Ishikawa (cell line): ENCODE data around the gene STPG1.

ENCODE experiments used
- CEBPB ChIP-seq: IDR thresholded peaks from 2 replicates; pipeline ENCODE4 v1.6.1; 2012
- CREB1 ChIP-seq: IDR thresholded peaks from 2 replicates; pipeline ENCODE4 v1.6.1; 2012; ENCODE audit warnings: low read depth
- EGR1 ChIP-seq: IDR thresholded peaks from 2 replicates; pipeline ENCODE4 v1.6.1; 2012
- EP300 ChIP-seq: IDR thresholded peaks from 2 replicates; pipeline ENCODE4 v1.6.1; 2012; ENCODE audit warnings: borderline replicate concordance
- FOXM1 ChIP-seq: IDR thresholded peaks from 2 replicates; pipeline ENCODE4 v1.6.1; 2012; ENCODE audit warnings: low read depth, borderline replicate concordance
- NFIC ChIP-seq: IDR thresholded peaks from 2 replicates; pipeline ENCODE4 v1.6.1; 2012
- RAD21 ChIP-seq: IDR thresholded peaks from 2 replicates; pipeline ENCODE4 v1.6.1; 2012; ENCODE audit warnings: low read depth
- TAF1 ChIP-seq: IDR thresholded peaks from 2 replicates; pipeline ENCODE4 v1.6.1; 2012; ENCODE audit warnings: low read depth, mild to moderate bottlenecking
- TCF12 ChIP-seq: IDR thresholded peaks from 2 replicates; pipeline ENCODE4 v1.6.1; 2012; ENCODE audit warnings: low read depth
- TEAD4 ChIP-seq: IDR thresholded peaks from 2 replicates; pipeline ENCODE4 v1.6.1; 2012
- YY1 ChIP-seq: IDR thresholded peaks from 2 replicates; pipeline ENCODE4 v1.6.1; 2012; ENCODE audit warnings: low read depth
- ZBTB7A ChIP-seq: IDR thresholded peaks from 2 replicates; pipeline ENCODE4 v1.6.1; 2012; ENCODE audit warnings: low read depth
- TF ChIP-seq, protein P1 (sequence below): IDR thresholded peaks from 2 replicates; pipeline ENCODE4 v1.6.1; 2012
- TF ChIP-seq, protein P2 (sequence below): IDR thresholded peaks from 2 replicates; pipeline ENCODE4 v1.6.1; 2012; ENCODE audit warnings: low read depth, mild to moderate bottlenecking
- TF ChIP-seq, protein P3 (sequence below): IDR thresholded peaks from 2 replicates; pipeline ENCODE4 v1.6.1; 2012

STPG1 gene

DNA sequence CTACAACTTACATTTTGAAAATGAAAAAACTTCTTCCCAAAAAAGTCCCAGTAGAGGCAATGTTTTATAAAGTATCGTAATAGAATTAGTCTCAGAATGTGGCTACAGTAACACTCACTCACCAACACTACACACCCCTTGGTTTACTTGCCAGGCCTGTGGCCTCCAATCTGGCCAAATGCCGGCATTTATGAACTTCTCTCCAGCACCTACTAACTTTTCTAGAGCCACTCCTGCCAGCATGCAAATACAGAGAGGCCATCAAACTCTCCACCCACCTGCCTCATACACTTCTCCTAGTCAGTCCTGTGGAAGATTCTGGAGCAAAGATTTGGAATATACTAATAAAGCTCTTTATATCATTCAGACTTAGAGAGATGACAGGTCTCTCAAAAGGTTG is 32.3 kb downstream of the STPG1 start:
- TF ChIP-seq RAD21 (no peak), YY1 (no peak), CREB1 (no peak), TCF12 (no peak), TAF1 (no peak), EGR1 (no peak)
- TF ChIP-seq, protein P1, sequence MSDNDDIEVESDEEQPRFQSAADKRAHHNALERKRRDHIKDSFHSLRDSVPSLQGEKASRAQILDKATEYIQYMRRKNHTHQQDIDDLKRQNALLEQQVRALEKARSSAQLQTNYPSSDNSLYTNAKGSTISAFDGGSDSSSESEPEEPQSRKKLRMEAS, result no peak

DNA sequence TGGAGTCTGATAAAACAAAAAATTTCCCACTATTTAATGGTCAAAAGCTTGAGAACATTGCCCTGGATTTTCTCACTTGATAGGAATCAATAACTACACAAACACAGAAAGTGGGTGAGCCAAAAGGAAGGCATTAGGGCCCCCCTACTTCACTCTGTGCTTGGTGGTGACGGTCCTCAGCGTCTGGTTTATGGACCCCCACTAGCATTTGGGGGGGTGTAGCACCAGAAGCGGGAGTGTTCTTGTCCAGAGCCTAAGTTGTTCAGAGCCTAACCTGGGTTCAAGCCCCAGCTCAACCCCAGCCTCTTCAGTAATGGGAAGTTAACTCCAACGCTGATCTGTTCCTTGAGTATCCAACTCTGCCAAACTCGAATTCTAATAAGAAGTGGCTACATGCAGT is 33.1 kb downstream of the STPG1 start:
- TF ChIP-seq NFIC (no peak), TAF1 (no peak), YY1 (no peak), TEAD4 (no peak), FOXM1 (no peak), ZBTB7A (no peak), CEBPB (no peak), EP300 (no peak), EGR1 (no peak), CREB1 (no peak), RAD21 (no peak), TCF12 (no peak)
- TF ChIP-seq, protein P2, sequence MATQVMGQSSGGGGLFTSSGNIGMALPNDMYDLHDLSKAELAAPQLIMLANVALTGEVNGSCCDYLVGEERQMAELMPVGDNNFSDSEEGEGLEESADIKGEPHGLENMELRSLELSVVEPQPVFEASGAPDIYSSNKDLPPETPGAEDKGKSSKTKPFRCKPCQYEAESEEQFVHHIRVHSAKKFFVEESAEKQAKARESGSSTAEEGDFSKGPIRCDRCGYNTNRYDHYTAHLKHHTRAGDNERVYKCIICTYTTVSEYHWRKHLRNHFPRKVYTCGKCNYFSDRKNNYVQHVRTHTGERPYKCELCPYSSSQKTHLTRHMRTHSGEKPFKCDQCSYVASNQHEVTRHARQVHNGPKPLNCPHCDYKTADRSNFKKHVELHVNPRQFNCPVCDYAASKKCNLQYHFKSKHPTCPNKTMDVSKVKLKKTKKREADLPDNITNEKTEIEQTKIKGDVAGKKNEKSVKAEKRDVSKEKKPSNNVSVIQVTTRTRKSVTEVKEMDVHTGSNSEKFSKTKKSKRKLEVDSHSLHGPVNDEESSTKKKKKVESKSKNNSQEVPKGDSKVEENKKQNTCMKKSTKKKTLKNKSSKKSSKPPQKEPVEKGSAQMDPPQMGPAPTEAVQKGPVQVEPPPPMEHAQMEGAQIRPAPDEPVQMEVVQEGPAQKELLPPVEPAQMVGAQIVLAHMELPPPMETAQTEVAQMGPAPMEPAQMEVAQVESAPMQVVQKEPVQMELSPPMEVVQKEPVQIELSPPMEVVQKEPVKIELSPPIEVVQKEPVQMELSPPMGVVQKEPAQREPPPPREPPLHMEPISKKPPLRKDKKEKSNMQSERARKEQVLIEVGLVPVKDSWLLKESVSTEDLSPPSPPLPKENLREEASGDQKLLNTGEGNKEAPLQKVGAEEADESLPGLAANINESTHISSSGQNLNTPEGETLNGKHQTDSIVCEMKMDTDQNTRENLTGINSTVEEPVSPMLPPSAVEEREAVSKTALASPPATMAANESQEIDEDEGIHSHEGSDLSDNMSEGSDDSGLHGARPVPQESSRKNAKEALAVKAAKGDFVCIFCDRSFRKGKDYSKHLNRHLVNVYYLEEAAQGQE, result no peak
- TF ChIP-seq, protein P1, result no peak
- TF ChIP-seq, protein P3, sequence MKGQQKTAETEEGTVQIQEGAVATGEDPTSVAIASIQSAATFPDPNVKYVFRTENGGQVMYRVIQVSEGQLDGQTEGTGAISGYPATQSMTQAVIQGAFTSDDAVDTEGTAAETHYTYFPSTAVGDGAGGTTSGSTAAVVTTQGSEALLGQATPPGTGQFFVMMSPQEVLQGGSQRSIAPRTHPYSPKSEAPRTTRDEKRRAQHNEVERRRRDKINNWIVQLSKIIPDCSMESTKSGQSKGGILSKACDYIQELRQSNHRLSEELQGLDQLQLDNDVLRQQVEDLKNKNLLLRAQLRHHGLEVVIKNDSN, result no peak

DNA sequence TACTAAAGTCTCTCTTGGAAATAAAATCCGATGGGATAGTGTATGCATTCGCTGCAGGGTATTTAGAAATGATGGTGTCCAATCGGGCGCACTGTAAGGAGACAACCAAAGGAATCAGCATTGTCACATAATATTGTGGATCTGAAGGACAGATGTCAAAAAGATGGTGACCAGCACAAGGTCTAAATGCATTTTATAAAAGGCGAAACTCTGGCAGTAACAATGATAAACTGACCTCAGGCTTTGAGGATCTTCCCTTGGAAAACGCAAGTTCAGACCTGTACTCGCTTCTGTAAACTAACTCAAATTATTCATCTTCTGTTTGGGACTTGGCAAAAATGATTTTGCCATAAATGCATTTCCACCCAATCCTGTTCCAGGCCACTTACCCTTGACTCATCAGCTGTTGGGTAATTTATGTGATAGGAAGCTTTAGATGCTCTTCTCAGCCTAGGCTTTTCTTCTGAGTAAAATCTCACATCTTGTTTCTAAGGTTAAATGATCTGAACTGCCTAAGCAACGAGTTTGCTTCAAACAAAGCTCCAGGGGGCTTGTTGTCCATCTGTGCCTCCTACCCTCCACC is 33.8 kb downstream of the STPG1 start:
- TF ChIP-seq EGR1, result no peak
- TF ChIP-seq CEBPB, result no peak
- TF ChIP-seq, protein P1, result no peak
- TF ChIP-seq TCF12, result no peak
- TF ChIP-seq ZBTB7A, result no peak
- TF ChIP-seq, protein P3, result no peak

DNA sequence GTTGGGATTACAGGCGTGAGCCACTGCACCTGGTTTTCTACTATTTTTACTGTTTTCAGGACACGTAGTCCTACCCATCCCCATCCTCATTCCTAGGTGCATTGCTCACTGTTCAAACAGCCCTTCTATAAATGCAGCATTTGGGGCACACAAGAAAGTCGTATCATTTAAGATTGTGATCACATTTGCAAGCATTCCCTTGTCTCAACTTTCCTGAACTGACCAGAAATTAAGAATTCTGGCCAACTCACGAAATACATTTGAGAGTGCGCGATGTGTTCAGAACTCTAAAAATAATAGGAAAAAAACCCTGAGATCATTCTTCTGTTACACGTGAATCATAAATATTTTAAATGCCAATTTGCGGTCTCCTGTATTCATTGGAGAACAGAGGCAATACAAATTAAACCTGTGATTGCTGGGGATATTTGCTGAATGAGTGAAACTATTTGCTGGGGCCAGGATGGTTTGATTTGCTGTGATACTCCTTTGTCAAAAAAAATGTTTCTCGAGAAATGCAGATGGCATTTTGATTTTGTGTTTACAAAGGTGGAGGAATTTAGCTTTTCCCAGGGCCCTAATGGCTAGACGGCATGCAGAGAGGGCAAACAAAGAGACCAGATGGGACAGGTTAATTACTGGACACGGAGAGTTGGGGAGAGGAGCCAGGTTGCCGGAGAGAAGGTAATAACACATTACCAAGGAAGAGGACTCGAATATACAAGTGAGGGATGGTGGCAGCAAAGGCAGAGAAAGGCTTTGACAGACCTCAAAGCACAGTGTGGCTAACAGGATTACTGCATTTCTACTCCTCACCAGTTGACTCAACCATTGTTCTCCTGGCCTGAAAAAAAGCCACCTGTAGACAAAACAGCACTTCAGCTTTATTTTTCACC is 38.4 kb downstream of the STPG1 start:
- TF ChIP-seq FOXM1 (no peak), TAF1 (no peak), NFIC (no peak), CEBPB (no peak), EGR1 (no peak), RAD21 (no peak), EP300 (no peak), TCF12 (no peak), ZBTB7A (no peak)
- TF ChIP-seq, protein P3, result no peak
- TF ChIP-seq, protein P1, result no peak
- TF ChIP-seq, protein P2, result no peak

DNA sequence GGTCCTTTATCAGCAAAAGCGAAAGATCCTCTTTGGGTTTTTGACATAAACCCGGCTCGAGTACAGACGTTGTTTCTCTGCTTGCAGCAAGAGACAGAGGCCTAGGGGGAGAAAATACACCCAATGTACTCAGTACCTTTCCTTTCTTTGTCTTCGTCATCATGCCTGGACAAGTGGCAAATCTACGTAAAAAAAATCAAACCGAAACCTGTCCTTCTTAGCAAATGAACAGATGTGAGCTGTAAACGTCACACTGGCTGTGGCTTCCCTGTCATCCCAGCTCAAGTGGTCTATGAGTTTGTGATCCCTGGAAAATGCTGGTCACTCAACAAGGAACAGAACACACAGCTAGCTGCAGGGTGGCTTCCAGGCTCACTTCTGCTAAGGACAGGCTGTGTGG is 39.9 kb downstream of the STPG1 start:
- no peak for TF ChIP-seq CEBPB
- TF ChIP-seq, protein P3, result no peak
- TF ChIP-seq NFIC, result no peak
- TF ChIP-seq TAF1, result no peak
- TF ChIP-seq EGR1, result no peak
- no peak for TF ChIP-seq FOXM1
- no peak for TF ChIP-seq ZBTB7A
- no peak for TF ChIP-seq YY1
- TF ChIP-seq EP300, result no peak
- TF ChIP-seq, protein P1, result no peak
